Trophoblast cell (in vitro differentiated cells and primary cell): ENCODE results near the gene THAP7.

ENCODE experiments used
- DNase-seq, 2 donors: peaks; one replicate each; pipeline ENCODE4 v3.0.0-alpha.2; 2016
- H2AFZ ChIP-seq: 2 replicates; pipeline ENCODE4 v1.6.1; 2013; ENCODE audit warnings: low read length, moderate library complexity, mild to moderate bottlenecking; ENCODE audit not compliant: insufficient read depth, poor library complexity
- H2AK5ac ChIP-seq: 2 replicates; pipeline ENCODE4 v1.6.1; 2013; ENCODE audit warnings: mild to moderate bottlenecking, low read length
- H2BK120ac ChIP-seq: 2 replicates; pipeline ENCODE4 v1.6.1; 2013; ENCODE audit warnings: low read length, mild to moderate bottlenecking, moderate library complexity; ENCODE audit not compliant: insufficient read depth, poor library complexity
- H2BK12ac ChIP-seq: 2 replicates; pipeline ENCODE4 v1.6.1; 2013; ENCODE audit warnings: mild to moderate bottlenecking, low read length, moderate library complexity
- H2BK5ac ChIP-seq: 2 replicates; pipeline ENCODE4 v1.6.1; 2013; ENCODE audit warnings: low read length, low read depth, moderate library complexity, mild to moderate bottlenecking; ENCODE audit not compliant: poor library complexity
- H3K14ac ChIP-seq: 2 replicates; pipeline ENCODE4 v1.6.1; 2013; ENCODE audit warnings: mild to moderate bottlenecking, low read length
- H3K18ac ChIP-seq: 2 replicates; pipeline ENCODE4 v1.6.1; 2013; ENCODE audit warnings: mild to moderate bottlenecking, low read length
- H3K23ac ChIP-seq: 2 replicates; pipeline ENCODE4 v1.6.1; 2013; ENCODE audit warnings: low read length
- H3K27ac ChIP-seq: 2 replicates; pipeline ENCODE4 v1.5.1; 2013; ENCODE audit warnings: low read depth, mild to moderate bottlenecking, inconsistent platforms, low read length, moderate library complexity
- H3K27me3 ChIP-seq: 2 replicates; pipeline ENCODE4 v1.6.1; 2013; ENCODE audit warnings: inconsistent platforms, mild to moderate bottlenecking, low read length, moderate library complexity; ENCODE audit not compliant: insufficient read depth
- H3K36me3 ChIP-seq, 2 experiments: 1 replicate in 1 of 2; 2 replicates in 1 of 2; pipeline ENCODE4 v1.6.1; 2013; ENCODE audit warnings: low read length in 2 of 2, mild to moderate bottlenecking in 2 of 2, moderate library complexity in 1 of 2; ENCODE audit not compliant: insufficient read depth in 2 of 2, control insufficient read depth in 1 of 2
- H3K4ac ChIP-seq: 2 replicates; pipeline ENCODE4 v1.6.1; 2013; ENCODE audit warnings: low read depth, mild to moderate bottlenecking, low read length, moderate library complexity
- H3K4me1 ChIP-seq, 2 experiments: 1 replicate in 1 of 2; 2 replicates in 1 of 2; pipeline ENCODE4 v1.6.1; 2013; ENCODE audit warnings: low read length in 2 of 2, mild to moderate bottlenecking in 2 of 2, moderate library complexity in 1 of 2; ENCODE audit not compliant: insufficient read depth in 2 of 2, control insufficient read depth in 1 of 2
- H3K4me2 ChIP-seq: 2 replicates; pipeline ENCODE4 v1.6.1; 2013; ENCODE audit warnings: inconsistent platforms, mild to moderate bottlenecking, low read length, moderate library complexity
- H3K4me3 ChIP-seq: 2 replicates; pipeline ENCODE4 v1.5.1; 2013; ENCODE audit warnings: mild to moderate bottlenecking, low read depth, low read length, inconsistent platforms
- H3K79me1 ChIP-seq: one replicate; pipeline ENCODE4 v1.6.1; 2013; ENCODE audit warnings: low read length
- H3K79me2 ChIP-seq: 2 replicates; pipeline ENCODE4 v1.6.1; 2013; ENCODE audit warnings: low read length, mild to moderate bottlenecking; ENCODE audit not compliant: control insufficient read depth, insufficient read depth, poor library complexity
- H3K9ac ChIP-seq: 2 replicates; pipeline ENCODE4 v1.6.1; 2013; ENCODE audit warnings: mild to moderate bottlenecking, low read length
- H3K9me3 ChIP-seq: 2 replicates; pipeline ENCODE4 v1.6.1; 2013; ENCODE audit warnings: low read depth, mild to moderate bottlenecking, control low read depth, inconsistent platforms, low read length; ENCODE audit not compliant: insufficient read depth
- H4K12ac ChIP-seq: 2 replicates; pipeline ENCODE4 v1.6.1; 2013; ENCODE audit warnings: low read depth, mild to moderate bottlenecking, low read length, moderate library complexity
- H4K8ac ChIP-seq: 2 replicates; pipeline ENCODE4 v1.6.1; 2013; ENCODE audit warnings: low read depth, mild to moderate bottlenecking, low read length, moderate library complexity
- H4K91ac ChIP-seq: one replicate; pipeline ENCODE4 v1.6.1; 2013; ENCODE audit warnings: low read depth, mild to moderate bottlenecking, low read length, moderate library complexity
- WGBS: extraction: QIAGEN DNeasy Blood & Tissue Kit; methylation state at CpG from one replicate; pipeline ENCODE4 v1.1.7; 2013; ENCODE audit warnings: missing lambda C conversion rate; ENCODE audit not compliant: insufficient read length, insufficient coverage; ENCODE audit errors: extremely low coverage; 5-methylcytosine and 5-hydroxymethylcytosine counted together

The THAP7 gene

DNA sequence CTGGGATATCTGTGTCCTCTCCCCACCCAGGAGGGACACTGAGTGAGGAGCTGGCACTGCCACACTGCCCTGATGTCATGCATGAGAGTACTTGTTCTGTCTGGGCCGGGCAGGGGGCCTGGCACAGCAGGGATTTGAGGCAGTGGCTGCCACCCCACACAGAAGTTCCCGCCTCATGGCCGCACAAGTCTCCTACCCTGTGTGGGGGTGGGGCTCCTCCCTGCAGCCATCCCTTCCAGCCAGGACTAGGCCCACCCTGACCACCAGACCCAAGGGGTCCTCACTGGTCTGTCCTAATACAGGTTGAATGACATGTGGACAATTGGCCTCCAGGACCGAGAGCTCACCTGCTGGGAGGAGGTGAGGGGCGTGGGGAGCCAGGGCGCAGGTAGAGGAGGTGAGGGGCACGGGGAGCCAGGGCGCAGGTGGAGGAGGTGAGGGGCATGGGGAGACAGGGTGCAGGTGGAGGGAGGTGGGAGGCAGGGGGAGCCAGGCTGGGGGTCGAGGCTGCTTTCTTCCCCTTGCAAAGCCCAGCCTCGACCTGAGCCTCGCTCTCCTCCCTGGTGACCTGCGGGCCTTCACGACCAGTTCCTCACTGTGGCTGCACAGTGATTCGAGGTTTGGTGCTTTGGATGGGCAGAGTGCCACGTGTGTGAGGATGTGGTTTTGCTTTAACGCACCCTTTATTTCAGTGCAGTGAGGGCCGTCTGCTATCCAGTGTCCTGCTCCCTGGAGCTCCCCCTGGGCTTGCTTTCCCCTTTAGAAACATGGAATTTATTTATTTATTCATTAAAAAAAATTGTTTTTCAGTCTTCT, 12.4 kb downstream of the THAP7 start:
- Histone ChIP-seq H3K9ac (no peak overlapping the region), H2AK5ac (no peak overlapping the region), H4K12ac (no peak overlapping the region), H3K4me2 (no peak overlapping the region), H3K4me3 (no peak overlapping the region), H3K14ac (no peak overlapping the region), H3K18ac (no peak overlapping the region), H3K27ac (no peak overlapping the region), H3K9me3 (peaks cover 2% of the 10 kb centered on the region), H3K27me3 (no peaks in the 10 kb centered on the region), H3K4ac (no peak overlapping the region), H3K79me1 (no peaks in the 10 kb centered on the region), H2BK12ac (no peak overlapping the region), H4K91ac (no peak overlapping the region), H3K23ac (no peak overlapping the region), H3K36me3 (peaks cover 61 to 64% of the 10 kb centered on the region in 2 experiments), H2BK120ac (no peak overlapping the region), H2BK5ac (no peak overlapping the region), H2AFZ (no peak overlapping the region), H3K79me2 (no peaks in the 10 kb centered on the region), H3K4me1 (no peaks in the 10 kb centered on the region), H4K8ac (no peak overlapping the region)
- no CpG with 5 or more reads among the region's 17 CpGs for WGBS
- no peak for DNase-seq

GRCh38 chr22:20988573-20989322, 13.2 kb downstream of the THAP7 start:
- no peak overlapping the region for H4K12ac ChIP-seq
- no peak overlapping the region for H3K18ac ChIP-seq
- H4K91ac ChIP-seq, result no peak overlapping the region
- no peak overlapping the region for H2BK12ac ChIP-seq
- H2AK5ac ChIP-seq, result no peak overlapping the region
- H2AFZ ChIP-seq, result no peak overlapping the region
- no peak overlapping the region for H4K8ac ChIP-seq
- H3K36me3 ChIP-seq, result peaks cover 58 to 62% of the 10 kb centered on the region in 2 experiments
- no peak overlapping the region for H3K23ac ChIP-seq
- no peaks in the 10 kb centered on the region for H3K4me1 ChIP-seq
- H3K14ac ChIP-seq, result no peak overlapping the region
- no peak overlapping the region for H2BK5ac ChIP-seq
- H3K27ac ChIP-seq, result no peak overlapping the region
- no peak overlapping the region for H3K4me3 ChIP-seq
- no peak overlapping the region for H3K4ac ChIP-seq
- no peaks in the 10 kb centered on the region for H3K79me2 ChIP-seq
- peaks cover 2% of the 10 kb centered on the region for H3K9me3 ChIP-seq
- H3K4me2 ChIP-seq, result no peak overlapping the region
- H2BK120ac ChIP-seq, result no peak overlapping the region
- DNase-seq, result no peak
- H3K9ac ChIP-seq, result no peak overlapping the region
- H3K27me3 ChIP-seq, result no peaks in the 10 kb centered on the region
- no peaks in the 10 kb centered on the region for H3K79me1 ChIP-seq
- no CpG with 5 or more reads among the region's 16 CpGs for WGBS

- no peak overlapping the region for H3K4ac ChIP-seq
- H4K91ac ChIP-seq, result no peak overlapping the region
- no peak overlapping the region for H2AFZ ChIP-seq
- H2AK5ac ChIP-seq, result no peak overlapping the region
- no peak for DNase-seq
- no peak overlapping the region for H3K27ac ChIP-seq
- H2BK120ac ChIP-seq, result no peak overlapping the region
- no peak overlapping the region for H3K23ac ChIP-seq
- no peak overlapping the region for H3K18ac ChIP-seq
- no peak overlapping the region for H3K4me3 ChIP-seq
- H2BK12ac ChIP-seq, result no peak overlapping the region
- peaks cover 49 to 51% of the 10 kb centered on the region in 2 experiments for H3K36me3 ChIP-seq
- H3K9ac ChIP-seq, result no peak overlapping the region
- no peak overlapping the region for H2BK5ac ChIP-seq
- WGBS, result no CpG with 5 or more reads among the region's 14 CpGs
- peaks cover 3% of the 10 kb centered on the region for H3K79me2 ChIP-seq
- peaks cover 2% of the 10 kb centered on the region for H3K9me3 ChIP-seq
- peaks cover 1% of the 10 kb centered on the region for H3K79me1 ChIP-seq
- H3K27me3 ChIP-seq, result no peaks in the 10 kb centered on the region
- no peak overlapping the region for H3K4me2 ChIP-seq
- H4K12ac ChIP-seq, result no peak overlapping the region
- peaks cover 0 to 5% of the 10 kb centered on the region in 2 experiments for H3K4me1 ChIP-seq
- no peak overlapping the region for H4K8ac ChIP-seq
- no peak overlapping the region for H3K14ac ChIP-seq
These were observed 14.5 kb downstream of the THAP7 start for GRCh38 chr22:20987375-20987774.

DNA sequence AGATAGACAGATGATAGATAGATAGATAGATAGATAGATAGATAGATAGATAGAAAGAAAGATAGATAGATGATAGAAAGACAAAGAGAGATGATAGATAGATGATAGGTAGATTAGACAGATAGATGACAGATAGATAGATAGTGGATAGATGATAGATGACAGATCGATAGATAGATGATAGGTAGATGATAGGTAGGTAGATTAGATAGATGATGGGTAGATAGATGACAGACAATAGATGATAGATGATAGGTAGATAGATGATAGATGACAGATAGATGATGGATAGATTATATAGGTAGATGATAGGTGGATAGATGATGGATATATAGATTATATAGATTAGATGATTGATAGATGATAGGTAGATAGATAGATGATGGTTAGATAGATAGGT, 15.6 kb downstream of the THAP7 start:
- DNase-seq, result no peak
- H3K27ac ChIP-seq, result no peak overlapping the region
- no peak overlapping the region for H2AFZ ChIP-seq
- peaks cover 0 to 8% of the 10 kb centered on the region in 2 experiments for H3K4me1 ChIP-seq
- no peak overlapping the region for H3K14ac ChIP-seq
- no peak overlapping the region for H2AK5ac ChIP-seq
- H3K4ac ChIP-seq, result no peak overlapping the region
- H4K12ac ChIP-seq, result no peak overlapping the region
- H3K18ac ChIP-seq, result no peak overlapping the region
- no peaks in the 10 kb centered on the region for H3K27me3 ChIP-seq
- no peak overlapping the region for H2BK5ac ChIP-seq
- no peak overlapping the region for H4K91ac ChIP-seq
- H3K36me3 ChIP-seq, result peaks cover 38 to 41% of the 10 kb centered on the region in 2 experiments
- no peak overlapping the region for H3K4me3 ChIP-seq
- H2BK12ac ChIP-seq, result no peak overlapping the region
- H3K9ac ChIP-seq, result no peak overlapping the region
- H4K8ac ChIP-seq, result no peak overlapping the region
- no peak overlapping the region for H3K4me2 ChIP-seq
- no peak overlapping the region for H2BK120ac ChIP-seq
- no peak overlapping the region for H3K23ac ChIP-seq
- H3K9me3 ChIP-seq, result no peaks in the 10 kb centered on the region
- H3K79me1 ChIP-seq, result peaks cover 8% of the 10 kb centered on the region
- H3K79me2 ChIP-seq, result peaks cover 8% of the 10 kb centered on the region
- WGBS, result no CpG with 5 or more reads among the region's 1 CpG
